Measurements from ENCODE around the gene SMYD3.

DNA sequence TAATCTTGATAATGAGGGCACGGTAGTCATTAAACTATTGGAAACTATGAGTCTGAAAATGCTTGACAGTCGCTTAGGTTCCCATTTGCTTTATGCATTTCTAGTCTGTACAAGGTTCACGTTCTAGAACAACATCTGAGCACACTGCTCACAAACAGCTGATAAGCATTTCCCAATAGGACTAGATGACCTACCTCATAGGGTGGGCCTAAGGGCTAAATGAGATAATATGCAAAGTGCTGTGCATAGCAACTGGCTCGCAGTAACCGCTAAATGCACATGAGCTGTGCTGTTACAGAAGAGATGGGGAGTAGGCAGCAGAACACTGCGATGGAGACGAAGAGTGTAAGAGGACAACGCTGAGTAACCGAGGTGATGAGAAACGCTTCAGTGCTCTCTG lies 628.0 kb downstream of the SMYD3 start:
- TF ChIP-seq, protein P1, sequence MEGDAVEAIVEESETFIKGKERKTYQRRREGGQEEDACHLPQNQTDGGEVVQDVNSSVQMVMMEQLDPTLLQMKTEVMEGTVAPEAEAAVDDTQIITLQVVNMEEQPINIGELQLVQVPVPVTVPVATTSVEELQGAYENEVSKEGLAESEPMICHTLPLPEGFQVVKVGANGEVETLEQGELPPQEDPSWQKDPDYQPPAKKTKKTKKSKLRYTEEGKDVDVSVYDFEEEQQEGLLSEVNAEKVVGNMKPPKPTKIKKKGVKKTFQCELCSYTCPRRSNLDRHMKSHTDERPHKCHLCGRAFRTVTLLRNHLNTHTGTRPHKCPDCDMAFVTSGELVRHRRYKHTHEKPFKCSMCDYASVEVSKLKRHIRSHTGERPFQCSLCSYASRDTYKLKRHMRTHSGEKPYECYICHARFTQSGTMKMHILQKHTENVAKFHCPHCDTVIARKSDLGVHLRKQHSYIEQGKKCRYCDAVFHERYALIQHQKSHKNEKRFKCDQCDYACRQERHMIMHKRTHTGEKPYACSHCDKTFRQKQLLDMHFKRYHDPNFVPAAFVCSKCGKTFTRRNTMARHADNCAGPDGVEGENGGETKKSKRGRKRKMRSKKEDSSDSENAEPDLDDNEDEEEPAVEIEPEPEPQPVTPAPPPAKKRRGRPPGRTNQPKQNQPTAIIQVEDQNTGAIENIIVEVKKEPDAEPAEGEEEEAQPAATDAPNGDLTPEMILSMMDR (conservative IDR thresholded peaks at IDR 0.05 in 1 of 2, IDR thresholded peaks at IDR 0.05 in 1 of 2; ENCODE audit: low read depth in 1 of 2, low read length in 2 of 2): no peak
- TF ChIP-seq EZH2 (IDR thresholded peaks at IDR 0.05; ENCODE audit: low read length, missing control alignments): no peak
